Measurements from ENCODE around the gene PLAAT1. TPM values are rescaled to one million over a fixed set of nuclear protein-coding genes. Genes with fewer than 3 reads are reported as not detected.

PLAAT1 gene
- total RNA-seq, 1 donor from 2014 or later = not detected

- Mint-ChIP-seq H3K4me3 (ENCODE audit: unreplicated experiment) (no peak overlapping the region), H3K27ac (ENCODE audit: unreplicated experiment) (no peak overlapping the region), H3K27me3 (ENCODE audit: unreplicated experiment) (no peaks in the 10 kb centered on the region), H3K36me3 (ENCODE audit: unreplicated experiment) (no peaks in the 10 kb centered on the region), H3K9me3 (ENCODE audit: unreplicated experiment) (no peaks in the 10 kb centered on the region), H3K4me1 (ENCODE audit: unreplicated experiment) (peaks cover 5% of the 10 kb centered on the region)
- no peak for DNase-seq (ENCODE audit: extremely low spot score, unreplicated experiment)
- TF ChIP-seq, protein P1, sequence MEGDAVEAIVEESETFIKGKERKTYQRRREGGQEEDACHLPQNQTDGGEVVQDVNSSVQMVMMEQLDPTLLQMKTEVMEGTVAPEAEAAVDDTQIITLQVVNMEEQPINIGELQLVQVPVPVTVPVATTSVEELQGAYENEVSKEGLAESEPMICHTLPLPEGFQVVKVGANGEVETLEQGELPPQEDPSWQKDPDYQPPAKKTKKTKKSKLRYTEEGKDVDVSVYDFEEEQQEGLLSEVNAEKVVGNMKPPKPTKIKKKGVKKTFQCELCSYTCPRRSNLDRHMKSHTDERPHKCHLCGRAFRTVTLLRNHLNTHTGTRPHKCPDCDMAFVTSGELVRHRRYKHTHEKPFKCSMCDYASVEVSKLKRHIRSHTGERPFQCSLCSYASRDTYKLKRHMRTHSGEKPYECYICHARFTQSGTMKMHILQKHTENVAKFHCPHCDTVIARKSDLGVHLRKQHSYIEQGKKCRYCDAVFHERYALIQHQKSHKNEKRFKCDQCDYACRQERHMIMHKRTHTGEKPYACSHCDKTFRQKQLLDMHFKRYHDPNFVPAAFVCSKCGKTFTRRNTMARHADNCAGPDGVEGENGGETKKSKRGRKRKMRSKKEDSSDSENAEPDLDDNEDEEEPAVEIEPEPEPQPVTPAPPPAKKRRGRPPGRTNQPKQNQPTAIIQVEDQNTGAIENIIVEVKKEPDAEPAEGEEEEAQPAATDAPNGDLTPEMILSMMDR (IDR thresholded peaks at IDR 0.05) = no peak
Measured at GRCh38 chr3:193269343-193270028, 28.5 kb downstream of the PLAAT1 start.

GRCh38 chr3:193270451-193270850 is 29.4 kb downstream of the PLAAT1 start:
- Mint-ChIP-seq H3K9me3 (ENCODE audit: unreplicated experiment) (no peaks in the 10 kb centered on the region), H3K27ac (ENCODE audit: unreplicated experiment) (no peak overlapping the region), H3K36me3 (ENCODE audit: unreplicated experiment) (no peaks in the 10 kb centered on the region), H3K4me1 (ENCODE audit: unreplicated experiment) (peaks cover 5% of the 10 kb centered on the region), H3K4me3 (ENCODE audit: unreplicated experiment) (no peak overlapping the region), H3K27me3 (ENCODE audit: unreplicated experiment) (no peaks in the 10 kb centered on the region)
- TF ChIP-seq, protein P1 (IDR thresholded peaks at IDR 0.05) = no peak
- DNase-seq (ENCODE audit: extremely low spot score, unreplicated experiment) = no peak

DNA sequence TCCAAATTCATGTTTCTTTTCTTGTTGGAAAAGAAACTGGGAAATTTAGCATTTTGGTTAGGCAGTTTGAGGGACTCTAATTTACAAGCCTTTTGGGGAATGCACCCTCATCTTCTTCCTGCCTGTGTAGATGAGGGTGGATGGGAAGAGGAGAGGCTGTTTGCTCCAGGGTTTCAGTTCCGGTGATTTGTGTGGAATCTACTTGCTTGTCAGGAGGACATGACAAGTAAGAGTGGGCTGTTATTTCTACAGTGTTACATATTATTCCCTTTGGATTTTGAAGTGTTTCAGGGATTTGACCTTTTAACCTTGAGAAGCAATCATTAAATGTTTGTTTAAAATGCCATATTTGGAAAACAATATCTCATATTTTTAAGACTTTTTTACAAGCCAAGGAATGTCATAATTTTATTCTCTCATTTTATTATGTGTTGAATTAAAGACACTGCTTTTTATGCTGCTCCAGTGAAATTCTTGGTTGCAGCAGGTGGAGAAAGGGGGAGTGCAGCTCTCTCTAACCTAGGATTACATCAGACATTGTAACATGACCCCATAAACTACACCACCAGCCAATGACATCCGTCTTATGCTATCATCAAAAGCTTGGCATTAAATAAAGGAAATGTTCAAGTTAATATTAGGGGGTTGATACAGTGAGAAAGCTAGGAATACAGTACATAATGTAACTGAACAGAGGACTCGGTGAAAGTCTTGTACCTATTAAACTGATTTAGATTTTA is 30.2 kb downstream of the PLAAT1 start:
- Mint-ChIP-seq H3K36me3 (ENCODE audit: unreplicated experiment) (no peaks in the 10 kb centered on the region), H3K27ac (ENCODE audit: unreplicated experiment) (no peak overlapping the region), H3K4me3 (ENCODE audit: unreplicated experiment) (no peak overlapping the region), H3K9me3 (ENCODE audit: unreplicated experiment) (no peaks in the 10 kb centered on the region), H3K27me3 (ENCODE audit: unreplicated experiment) (no peaks in the 10 kb centered on the region), H3K4me1 (ENCODE audit: unreplicated experiment) (peaks cover 5% of the 10 kb centered on the region)
- no peak for DNase-seq (ENCODE audit: extremely low spot score, unreplicated experiment)
- TF ChIP-seq, protein P1 (IDR thresholded peaks at IDR 0.05) = no peak

DNA sequence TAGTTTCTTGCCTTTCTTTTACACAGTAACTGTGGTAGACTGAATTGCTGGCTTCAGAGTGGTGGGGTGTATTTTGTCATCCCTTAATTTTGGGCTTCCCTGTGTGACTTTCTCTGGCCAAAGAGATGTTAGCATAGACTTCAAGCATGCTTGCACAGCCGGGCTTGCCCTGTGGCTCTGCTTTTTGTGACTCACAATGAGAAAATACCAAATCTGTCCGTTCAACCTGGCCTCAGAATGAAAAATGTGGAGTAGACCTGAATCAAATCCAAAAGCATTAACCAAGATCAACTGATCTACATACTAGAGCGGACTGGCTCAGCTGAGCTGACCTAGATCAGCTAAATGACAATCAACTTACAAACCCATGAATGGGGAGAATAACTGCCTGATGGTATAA is 51.4 kb downstream of the PLAAT1 start:
- Mint-ChIP-seq H3K27ac (ENCODE audit: unreplicated experiment) (no peak overlapping the region), H3K4me3 (ENCODE audit: unreplicated experiment) (no peak overlapping the region), H3K4me1 (ENCODE audit: unreplicated experiment) (no peaks in the 10 kb centered on the region), H3K36me3 (ENCODE audit: unreplicated experiment) (no peaks in the 10 kb centered on the region), H3K9me3 (ENCODE audit: unreplicated experiment) (peaks cover 15% of the 10 kb centered on the region), H3K27me3 (ENCODE audit: unreplicated experiment) (no peaks in the 10 kb centered on the region)
- TF ChIP-seq, protein P1 (IDR thresholded peaks at IDR 0.05) = no peak
- DNase-seq (ENCODE audit: extremely low spot score, unreplicated experiment) = no peak

DNA sequence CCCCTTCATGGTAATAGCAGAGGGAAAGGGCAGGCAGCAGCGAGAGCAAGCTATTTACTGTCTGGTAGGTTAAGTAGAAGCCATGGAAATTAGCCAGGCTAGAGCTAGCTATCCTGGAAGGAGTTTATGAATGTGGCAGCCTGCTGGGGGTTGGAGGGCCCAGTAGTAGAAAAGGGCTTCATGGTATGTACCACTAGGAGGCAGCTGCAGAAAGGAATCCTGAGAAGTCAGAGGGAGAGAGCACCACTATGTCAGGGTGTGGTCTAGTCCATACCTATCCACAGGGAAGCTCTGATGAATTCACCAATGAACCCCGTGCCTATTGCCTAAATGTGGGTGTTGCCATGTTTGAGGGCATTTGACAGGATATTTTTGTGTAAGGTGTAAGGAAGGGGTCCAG is 55.0 kb downstream of the PLAAT1 start:
- no peaks in the 10 kb centered on the region for H3K36me3 Mint-ChIP-seq (ENCODE audit: unreplicated experiment)
- H3K27ac Mint-ChIP-seq (ENCODE audit: unreplicated experiment) = no peak overlapping the region
- H3K9me3 Mint-ChIP-seq (ENCODE audit: unreplicated experiment) = peaks cover 10% of the 10 kb centered on the region
- no peak overlapping the region for H3K4me3 Mint-ChIP-seq (ENCODE audit: unreplicated experiment)
- no peaks in the 10 kb centered on the region for H3K27me3 Mint-ChIP-seq (ENCODE audit: unreplicated experiment)
- TF ChIP-seq, protein P1 (IDR thresholded peaks at IDR 0.05) = no peak
- no peak for DNase-seq (ENCODE audit: extremely low spot score, unreplicated experiment)
- H3K4me1 Mint-ChIP-seq (ENCODE audit: unreplicated experiment) = no peaks in the 10 kb centered on the region
